Activated CD4-positive, alpha-beta T cell treated with anti-CD3 and anti-CD28 coated beads for 24 hours (primary cell): Measurements from ENCODE around the gene ZNF23.
A peak's percentile ranks its signal among the peaks of the same experiment; 100 is the strongest.

ENCODE experiments used
- DNase-seq, 2 donors: peaks; one replicate each; pipeline ENCODE4 v3.0.0-alpha.2; 2020; ENCODE audit warnings: low read depth in 2 of 2

The ZNF23 gene

DNA sequence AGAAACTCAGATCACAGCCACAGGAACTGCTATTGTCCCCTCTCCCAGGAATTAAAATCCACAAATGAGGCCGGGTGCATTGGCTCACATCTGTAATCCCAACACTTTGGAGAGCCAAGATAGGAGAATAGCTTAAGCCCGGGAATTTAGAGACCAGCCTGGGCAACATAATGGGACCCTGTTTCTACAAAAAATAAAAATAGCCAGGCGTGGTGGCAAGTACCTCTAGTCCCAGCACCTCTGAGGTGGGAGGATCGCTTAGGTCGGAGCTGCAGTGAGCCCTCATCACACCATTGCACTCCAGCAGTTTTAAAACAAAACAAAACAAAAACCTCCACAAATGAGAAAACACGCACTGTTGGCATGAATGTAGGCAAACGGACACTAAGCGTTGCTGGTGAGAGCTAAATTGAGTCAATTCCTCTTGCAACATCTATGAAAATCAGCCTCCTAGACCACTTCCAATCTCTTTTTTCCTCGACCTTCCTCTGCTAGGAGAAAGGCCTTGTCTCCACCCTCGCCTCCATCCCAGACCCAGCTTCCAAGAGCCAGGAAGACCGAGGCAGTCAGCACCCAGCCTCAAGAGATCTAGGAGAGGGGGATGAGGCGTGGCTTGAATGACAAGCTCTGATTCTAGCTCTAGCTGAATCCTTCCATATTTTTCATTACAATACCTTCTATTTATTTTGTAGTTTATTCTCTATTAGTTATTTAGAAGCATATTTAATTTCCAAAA, 35.0 kb downstream of the ZNF23 start:
- no peak for DNase-seq

DNA sequence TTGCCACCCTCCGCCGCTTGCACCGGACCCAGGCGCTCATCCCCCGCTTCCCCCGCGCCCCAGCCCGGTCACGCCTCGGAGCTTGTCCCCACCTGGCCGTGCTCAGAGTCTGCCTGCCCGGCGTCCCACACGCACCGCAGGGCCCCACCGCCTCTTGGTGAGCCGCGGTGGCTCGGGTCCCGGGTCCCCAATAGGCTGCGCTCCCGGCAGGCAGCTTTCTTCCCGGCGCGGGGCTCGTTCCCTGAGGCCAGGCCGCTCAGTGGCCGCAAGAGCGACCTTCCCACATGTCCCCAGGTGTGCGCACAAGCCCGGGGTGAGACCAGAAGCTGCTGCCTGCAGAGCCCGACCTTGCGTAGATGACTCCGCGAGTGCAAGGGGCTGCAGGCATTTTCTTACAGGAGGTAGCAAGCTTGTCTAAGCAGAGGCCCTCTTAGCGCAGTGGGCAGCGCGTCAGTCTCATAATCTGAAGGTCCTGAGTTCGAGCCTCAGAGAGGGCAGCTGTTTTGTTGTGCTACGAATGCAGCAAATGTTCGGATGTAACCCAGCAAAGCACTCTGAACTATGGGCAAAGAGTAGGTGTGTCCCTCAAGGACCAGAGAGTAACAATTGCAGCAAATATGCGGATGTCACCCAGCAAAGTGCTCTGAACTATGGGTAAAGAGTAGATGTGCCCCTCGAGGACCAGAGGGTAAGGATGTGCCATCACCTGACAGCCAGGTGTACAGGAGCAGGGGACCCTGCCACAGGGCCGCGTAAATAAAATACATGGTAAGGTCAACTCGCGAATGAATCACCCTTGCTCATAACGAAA, 35.8 kb downstream of the ZNF23 start:
- DNase-seq = peak; percentile 21 to 24

DNA sequence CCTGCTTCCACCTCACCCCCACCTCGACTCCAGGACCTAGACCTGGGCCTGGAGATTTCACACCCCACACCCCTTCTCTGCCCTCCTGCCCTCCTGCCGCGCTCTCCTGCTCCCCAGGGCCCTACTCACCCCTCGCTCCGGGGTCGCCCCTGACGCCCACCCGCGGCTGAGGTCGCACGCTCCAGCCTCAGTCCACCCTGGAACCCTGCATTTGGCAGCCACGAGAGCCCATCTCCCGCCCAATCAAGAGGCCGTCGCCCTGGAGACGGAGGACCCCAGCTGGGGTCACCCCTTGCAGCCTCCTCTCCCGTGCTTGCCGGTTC, 36.3 kb downstream of the ZNF23 start:
- DNase-seq = no peak

DNA sequence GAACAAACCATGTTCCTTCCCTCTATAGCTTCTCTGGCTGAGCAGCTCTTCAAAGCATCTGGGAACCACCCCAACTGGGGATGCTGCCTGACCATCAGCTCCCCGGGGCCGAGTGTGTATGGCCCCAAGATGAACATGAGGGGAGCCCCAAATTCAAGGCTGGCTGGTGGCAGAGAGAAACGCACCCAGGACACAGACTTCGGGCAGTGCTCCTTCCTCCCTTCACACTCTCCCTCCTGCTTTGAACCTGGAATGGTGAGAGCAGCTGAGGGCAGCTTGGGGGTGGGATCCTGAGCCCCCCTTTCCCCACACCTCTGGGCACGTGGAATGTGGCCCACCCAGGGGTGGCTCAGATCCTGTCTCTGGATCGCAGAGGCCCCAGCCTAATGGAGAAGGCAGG, 37.4 kb downstream of the ZNF23 start:
- DNase-seq = no peak

DNA sequence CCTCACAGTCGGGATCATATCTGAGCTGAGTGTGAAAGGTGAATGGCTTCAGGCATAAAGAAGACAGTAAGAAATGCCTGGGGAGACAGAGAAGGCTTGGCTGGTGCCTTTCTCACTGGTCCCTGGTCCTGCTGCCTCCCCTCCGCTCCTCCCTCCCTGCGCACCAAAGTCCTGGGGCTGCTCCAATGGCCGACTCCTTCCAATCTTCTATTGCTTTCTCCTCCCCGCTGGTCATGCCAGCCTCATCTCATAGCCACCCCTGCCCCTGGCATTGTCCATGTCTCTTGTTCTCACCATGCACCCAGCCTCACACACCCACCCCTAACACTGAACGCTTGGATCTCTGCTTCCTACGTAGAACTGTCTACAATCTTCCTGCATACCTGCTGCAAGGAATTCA, 38.2 kb downstream of the ZNF23 start:
- no peak for DNase-seq

DNA sequence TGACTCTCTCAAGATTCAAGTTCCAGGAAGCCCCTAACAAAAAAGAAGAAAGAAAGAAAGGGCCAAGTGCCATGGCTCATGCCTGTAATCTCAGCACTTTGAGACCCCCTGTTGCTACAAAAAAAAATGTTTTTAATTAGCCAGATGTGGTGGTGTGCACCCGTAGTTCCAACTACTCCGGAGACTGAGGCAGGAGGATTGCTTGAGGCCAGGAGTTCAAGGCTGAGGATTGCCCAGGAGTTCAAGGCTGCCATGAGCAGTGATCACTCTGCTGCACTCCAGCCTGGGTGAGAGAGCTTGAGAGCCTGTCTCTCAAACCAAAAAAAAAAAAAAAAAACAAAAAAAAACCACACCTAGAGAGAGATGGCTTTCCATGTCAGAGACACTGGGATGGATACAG, 39.0 kb downstream of the ZNF23 start:
- no peak for DNase-seq

DNA sequence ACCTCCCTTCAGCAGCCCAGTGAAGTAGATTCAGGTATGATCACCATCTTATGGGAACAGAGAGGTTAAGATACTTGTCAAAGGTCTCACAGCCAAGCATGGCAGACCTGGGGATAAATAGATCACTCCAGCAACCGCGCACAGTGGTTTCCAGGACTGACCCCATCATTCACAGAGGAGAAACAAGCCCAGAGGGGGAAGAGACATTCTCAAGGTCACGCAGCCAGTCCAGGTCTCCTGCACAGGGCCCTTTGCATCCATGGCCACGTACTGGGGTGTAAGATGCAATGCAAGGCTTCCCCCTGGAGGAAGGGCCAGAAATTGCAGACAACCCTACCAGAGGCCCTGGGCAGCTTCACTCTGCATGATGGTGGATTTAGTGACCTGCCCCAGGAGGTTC, 40.1 kb downstream of the ZNF23 start:
- peak in 1 of 2 donors; percentile 4 for DNase-seq

DNA sequence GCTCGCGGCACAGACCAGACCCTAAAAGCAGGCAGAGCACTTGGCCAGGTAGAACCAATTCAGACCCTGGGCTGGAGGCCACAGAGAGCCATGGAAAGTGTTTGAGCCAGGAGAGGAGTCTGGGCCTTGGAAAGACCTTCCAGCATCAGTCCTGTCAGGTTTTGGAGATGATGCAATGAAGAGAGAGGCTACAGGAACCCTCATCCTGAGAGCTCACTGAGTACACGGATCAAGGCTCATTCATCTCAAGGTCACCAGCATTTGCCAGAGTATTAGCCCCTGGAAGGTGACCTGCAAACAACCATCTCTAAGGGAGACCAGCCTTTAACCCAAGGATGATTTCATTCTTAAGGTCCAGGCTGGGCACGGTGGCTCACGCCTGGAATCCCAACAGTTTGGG, 48.0 kb downstream of the ZNF23 start:
- no peak for DNase-seq

DNA sequence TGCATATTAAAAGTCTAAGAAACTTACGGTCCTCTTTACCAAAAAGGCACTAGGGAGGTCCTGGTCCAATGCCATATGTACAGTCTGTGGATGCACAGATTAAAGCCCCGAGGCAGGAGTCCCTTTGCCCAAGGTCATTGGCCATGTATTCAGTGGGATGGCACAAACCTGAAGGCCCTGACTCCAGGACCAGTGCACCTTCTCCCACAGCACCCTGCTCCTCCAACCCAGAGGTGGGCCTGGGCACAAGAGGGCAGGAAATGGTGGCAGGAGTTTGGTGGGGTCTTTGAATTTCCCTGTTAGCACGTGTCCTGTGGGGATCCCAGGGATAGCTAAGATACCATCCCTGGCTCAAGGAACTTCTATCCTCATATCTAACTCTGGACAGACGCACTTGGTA, 48.7 kb downstream of the ZNF23 start:
- DNase-seq = no peak

DNA sequence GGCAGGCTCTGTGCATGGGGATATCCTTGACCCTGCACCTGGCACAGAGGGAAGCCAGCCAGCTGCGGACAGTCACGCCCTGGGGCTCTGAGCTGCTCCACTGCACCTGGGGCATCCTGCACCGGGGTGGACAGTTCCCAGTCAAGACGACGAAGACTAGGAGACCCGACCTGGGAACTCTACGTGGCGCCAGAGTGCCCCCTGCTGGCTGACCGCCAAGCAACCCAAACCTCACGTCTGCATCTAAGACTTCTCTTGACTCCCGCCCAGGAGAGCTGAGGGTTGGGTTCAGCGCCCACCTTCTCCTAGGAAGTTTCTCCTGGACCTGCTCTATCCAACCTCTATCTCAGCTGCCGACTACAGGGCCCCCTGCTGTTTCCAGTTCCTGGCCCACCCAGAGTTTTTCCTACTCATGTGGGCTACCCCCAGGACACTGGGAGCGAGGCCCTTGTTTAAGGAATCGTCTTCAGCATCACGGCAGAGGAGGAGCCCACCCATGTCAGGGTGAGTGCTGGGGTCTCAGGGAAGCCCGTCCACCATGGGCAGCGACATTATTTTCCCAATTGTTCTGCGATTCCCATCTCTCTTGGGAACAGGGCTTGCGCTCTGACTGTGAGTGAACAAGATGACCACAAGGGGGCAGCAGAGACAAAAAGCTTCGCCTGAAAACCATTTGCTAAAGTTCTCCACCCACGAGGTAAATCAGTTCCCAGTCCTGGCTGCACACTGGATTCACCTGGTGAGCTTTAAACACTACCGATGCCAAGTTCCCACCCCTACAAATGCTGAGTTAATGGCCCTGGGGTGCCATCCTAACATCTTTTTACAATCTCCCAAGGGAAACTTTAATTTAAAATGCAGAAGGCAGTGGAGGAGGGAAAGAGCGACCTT, 49.5 kb downstream of the ZNF23 start:
- peak; percentile 56 to 69 for DNase-seq

DNA sequence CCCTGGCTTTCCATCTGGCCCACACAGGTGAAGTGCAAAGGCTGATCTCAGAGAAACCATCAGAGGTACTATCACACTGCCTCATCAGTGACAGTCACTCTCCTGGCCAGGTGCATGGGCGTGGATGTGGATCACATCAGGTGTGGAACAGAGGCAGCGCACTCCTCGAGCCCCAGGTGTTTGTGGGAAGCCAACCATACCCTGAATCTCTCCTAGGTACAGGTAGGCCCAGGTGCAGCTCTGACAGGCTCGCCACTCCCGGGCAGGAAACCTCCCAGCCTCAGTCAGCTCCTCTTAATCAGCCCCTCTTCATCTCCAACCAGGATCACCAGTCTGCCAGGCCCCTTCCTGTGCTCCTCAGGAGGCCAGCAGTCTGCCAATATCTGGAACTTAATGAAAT, 51.9 kb downstream of the ZNF23 start:
- no peak for DNase-seq

DNA sequence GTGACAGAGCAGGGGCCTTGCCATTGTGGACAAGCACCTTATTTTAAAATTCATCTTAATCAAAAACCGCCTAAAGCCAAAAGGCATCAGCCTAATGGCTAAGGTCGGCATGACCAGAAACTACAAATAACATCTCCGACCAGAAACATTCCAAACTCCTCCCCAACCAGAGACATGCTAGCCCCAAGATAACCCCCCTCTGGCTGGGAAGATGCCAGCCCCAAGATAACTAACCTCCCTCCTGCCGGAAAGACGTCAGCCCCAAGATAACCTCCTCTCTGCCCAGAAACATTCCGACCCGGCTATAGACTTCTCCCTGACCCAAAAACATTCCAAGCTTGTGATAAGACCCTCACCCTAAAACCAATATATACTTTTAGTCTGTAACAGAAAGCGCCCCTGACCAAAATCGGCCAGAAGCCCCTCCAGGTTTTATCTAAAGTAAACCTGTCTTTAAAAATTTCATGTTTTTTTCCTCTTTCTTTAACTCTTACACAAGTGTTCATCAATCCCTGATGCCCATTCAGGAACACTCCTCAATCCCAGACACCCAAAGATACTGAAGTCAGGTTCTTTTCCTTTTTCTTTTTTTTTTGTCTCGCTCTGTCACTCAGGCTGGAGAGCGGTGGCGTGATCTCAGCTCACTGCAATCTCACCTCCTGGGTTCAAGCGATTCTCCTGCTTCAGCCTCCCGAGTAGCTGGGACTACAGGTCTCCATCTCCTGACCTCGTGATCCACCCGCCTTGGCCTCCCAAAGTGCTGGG, 52.9 kb downstream of the ZNF23 start:
- no peak for DNase-seq

DNA sequence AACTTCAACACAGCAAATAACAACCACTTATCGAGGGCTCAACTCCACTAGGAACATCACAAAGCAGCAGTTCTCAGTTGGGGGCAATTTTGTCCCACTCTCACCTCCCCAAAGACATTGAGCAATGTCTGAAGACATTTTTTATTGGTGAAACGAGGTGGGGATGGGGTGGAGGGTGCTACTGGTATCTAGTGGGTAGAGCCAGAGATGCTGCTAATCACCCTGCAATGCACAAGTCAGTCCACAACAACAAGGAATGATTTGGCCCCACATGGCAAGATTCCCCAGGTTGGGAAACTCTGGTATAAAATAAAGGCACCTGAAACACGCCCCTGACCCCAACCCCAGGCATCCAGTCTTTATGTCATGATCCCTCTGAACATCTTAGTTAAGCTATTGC, 53.5 kb downstream of the ZNF23 start:
- DNase-seq = no peak

DNA sequence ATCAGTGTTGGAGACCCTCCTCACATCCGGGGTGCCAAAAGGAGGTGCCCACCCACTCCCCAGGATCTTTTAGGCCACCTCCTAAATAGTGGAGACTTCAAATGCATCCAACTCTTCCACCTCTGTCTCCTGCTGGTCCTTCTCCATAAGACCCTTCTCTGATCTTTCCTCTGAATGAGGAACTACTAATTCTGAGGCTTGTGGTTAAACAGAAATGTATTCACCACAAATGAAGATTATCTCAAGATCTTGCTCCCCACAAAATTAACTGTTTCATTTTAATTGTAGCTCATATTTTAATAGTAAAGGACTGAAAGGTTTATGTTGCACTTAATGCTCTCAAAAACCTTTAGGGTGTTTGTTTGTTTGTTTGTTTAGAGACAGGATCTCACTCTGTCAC, 54.3 kb downstream of the ZNF23 start:
- DNase-seq = no peak

DNA sequence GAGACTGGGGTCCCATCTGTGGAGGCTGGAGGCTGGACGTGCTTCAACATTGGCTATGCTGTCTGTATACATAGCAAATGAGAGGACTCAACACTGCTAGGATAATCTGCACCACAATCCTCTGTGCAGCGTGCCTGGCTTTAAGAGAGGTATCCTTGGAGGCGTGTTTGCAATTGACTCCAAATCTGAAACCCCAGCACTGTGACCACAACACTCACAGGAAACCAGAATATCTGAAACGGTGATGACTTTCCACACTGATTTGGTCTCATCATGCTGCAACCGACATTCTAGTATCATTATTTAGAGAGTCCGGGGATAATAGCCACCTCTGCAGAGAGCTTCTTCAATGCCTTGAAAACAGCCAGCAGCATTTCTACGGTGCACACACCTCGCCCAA, 55.3 kb downstream of the ZNF23 start:
- DNase-seq = no peak

DNA sequence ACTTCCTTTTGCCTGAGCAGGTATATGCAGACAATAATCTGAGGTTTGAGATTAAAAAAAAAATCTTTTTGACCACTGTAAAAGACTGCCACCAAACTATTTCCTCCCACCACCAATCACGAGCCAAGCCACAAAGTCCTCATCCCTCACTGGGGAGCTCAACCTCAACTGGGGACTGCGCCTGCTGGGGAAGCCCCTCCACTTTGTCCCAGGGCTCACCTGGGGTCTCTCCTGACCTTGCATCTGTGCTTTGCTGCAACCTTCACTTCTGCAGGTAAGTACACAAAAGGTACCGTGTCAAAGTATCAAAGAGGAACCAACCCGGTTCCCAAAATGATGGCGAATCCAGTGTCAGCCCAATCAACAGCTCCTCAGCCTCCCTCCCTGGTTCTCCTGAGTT, 55.7 kb downstream of the ZNF23 start:
- DNase-seq = no peak

DNA sequence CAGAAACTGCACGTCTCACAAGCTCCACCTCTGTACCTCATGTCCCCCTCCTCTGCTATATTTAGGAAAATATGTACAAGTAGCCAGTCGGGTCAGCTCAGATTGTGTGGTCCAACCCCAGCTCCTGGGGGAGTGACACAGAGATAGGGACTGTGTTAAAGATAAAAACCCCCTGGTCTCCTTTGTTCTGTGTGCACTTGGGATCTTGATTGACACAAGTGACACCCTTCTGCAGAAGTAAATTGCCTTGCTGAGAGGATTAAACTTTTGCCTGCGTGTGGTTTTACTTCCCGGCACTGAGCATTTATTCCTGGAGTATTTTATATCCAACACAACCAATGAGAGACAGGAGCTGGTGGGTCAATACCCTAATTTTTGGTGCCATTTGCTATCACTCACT, 57.7 kb downstream of the ZNF23 start:
- no peak for DNase-seq

DNA sequence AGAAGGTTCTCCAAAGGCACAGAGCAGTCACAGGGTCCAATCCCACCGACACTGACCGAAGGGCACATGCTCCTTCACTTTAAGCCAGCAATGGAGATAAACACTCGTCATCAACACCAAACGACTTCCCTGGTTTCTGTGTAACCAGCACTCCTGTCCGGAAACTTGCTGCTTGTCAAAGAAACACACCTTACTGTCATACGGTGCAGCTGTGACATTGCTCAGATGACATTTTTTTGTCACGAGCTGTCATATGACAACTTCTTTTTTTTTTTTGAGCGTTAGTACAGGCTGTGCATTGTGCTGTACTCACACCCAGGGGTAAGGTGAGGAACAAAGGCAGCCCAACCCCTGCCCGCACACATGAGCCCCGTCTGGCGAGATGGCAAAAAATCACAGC, 59.4 kb downstream of the ZNF23 start:
- DNase-seq = no peak

DNA sequence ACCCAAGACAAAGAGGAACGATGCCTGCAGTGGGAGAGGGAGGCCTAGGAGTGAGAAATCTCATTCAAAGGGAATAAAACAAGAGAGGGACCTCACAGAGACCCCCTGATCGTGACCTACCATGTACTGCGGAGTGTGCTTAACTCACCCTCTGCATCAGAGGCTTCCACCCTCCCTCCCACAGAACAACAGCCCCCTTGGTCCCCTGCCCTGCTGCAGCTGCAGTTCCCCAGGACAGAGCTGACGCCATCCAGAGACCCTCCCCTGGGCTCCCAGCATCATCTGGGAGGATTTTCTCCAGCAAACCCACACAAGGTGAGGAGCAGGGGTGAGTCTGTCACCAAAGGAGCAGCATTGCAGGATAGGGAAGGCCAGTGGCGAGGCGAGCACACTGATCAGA, 60.0 kb downstream of the ZNF23 start:
- no peak for DNase-seq

DNA sequence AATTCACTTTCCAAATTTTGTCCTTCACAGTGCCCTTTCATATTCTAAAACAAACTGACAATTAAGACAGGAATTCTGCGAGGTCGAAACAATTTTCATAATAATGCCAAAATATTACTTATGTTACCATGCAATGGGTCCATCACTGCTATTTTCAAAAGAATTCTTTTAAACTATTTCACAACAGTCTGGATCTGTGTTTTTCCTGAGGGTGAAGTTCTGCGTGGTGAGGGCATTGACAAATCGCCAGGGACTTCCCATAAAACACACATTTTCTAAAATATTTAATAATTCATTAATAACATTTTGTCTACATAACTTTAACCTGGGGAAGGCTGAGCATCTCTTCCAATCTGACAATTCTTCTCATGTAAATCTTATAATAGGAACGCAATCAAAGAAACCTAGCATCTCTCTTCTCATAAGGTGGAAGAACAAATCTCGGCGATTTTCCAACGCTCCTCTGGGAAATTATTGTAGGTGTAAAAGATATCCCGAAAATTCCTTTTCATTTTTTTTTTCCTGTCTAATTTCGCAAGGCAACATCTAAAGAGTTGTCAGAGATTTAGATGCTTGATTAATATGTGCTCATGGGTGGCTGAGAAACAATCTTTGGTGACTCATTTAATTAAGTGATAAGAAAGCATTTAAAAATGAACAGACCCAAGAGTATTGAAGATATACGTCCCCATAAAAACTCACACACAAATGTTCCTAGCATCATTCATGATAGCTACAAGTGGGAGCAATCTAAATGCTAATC, 62.1 kb downstream of the ZNF23 start:
- DNase-seq = no peak
